ENCODE results near the gene DPM2.

DNA sequence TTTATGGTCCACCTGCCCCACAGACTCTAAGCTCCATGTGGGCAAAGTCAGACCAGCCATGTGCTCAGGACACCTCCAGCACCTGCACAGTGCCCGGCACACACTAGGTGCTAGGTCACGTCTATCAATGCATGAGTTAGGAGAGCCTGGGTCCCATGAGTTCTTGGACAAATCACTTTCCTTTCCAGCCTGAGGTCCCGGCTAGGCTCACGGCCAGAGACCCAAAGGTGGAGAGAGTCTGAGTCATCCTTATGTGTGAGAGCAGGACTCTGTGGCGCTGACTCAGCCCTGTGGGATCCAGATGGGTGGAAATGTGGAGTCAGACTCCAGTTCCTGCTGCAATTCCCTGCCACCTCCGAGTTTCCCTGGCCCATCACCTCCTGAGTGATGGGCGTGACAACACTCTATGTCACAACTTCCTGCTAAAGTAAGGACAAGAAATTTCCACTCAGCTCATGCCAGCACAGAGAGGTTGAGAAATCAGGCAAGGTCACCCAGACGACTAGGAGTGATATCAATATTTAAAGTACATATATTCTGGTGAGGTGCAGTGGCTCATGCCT lies 18.3 kb downstream of the DPM2 start:
- TF ChIP-seq EZH2 (IDR thresholded peaks at IDR 0.05; ENCODE audit: insufficient read depth, poor library complexity, severe bottlenecking) (no peak), EZH2phosphoT487 (IDR thresholded peaks at IDR 0.05; ENCODE audit: insufficient read depth, low read depth) (no peak)
